CD4-positive, CD25-positive, alpha-beta regulatory T cell (primary cell): ENCODE results near the gene RAPH1. TPM values are rescaled to one million over a fixed set of nuclear protein-coding genes. Genes with fewer than 3 reads are reported as not detected.
A peak's percentile ranks its signal among the peaks of the same experiment; 100 is the strongest.

Source experiments
- ATAC-seq, 2 donors: fragments of 150-1000 bp; cut with Tn5 transposase; one replicate each; pipeline ENCODE4 v1.10.0; 2021; ENCODE audit warnings: low read depth in 2 of 2, moderate number of reproducible peaks in 2 of 2, moderate library complexity in 1 of 2
- DNase-seq, 3 donors: peaks; one replicate each; pipeline versions ENCODE4 v3.0.0 to v3.0.0-alpha.2; 2012 to 2022; ENCODE audit warnings: mixed read lengths in 1 of 3
- H3K27ac ChIP-seq: one replicate; pipeline ENCODE4 v1.7.0; 2013; ENCODE audit warnings: mild to moderate bottlenecking, low read length; ENCODE audit not compliant: insufficient read depth, poor library complexity, severe bottlenecking
- H3K27me3 ChIP-seq: one replicate; pipeline ENCODE4 v1.7.0; 2013; ENCODE audit warnings: low read length; ENCODE audit not compliant: control insufficient read depth, insufficient read depth
- H3K36me3 ChIP-seq: one replicate; pipeline ENCODE4 v1.7.0; 2013; ENCODE audit warnings: mild to moderate bottlenecking, low read length, moderate library complexity; ENCODE audit not compliant: control insufficient read depth, insufficient read depth
- H3K4me1 ChIP-seq: 2 replicates; pipeline ENCODE4 v1.7.0; 2013; ENCODE audit warnings: mild to moderate bottlenecking, low read length; ENCODE audit not compliant: insufficient read depth, control insufficient read depth, poor library complexity, severe bottlenecking
- H3K4me3 ChIP-seq: one replicate; pipeline ENCODE4 v1.7.0; 2013; ENCODE audit warnings: low read depth, mild to moderate bottlenecking, low read length, moderate library complexity
- H3K9me3 ChIP-seq, 2 experiments: 1 replicate in 1 of 2; 2 replicates in 1 of 2; pipeline ENCODE4 v1.7.0; 2013; ENCODE audit warnings: low read length in 2 of 2, mild to moderate bottlenecking in 1 of 2, moderate library complexity in 1 of 2; ENCODE audit not compliant: control insufficient read depth in 2 of 2
- H3K27ac Mint-ChIP-seq, 3 donors: one replicate each; pipeline ENCODE4 v1.8.0; 2020 to 2022; ENCODE audit warnings: mild to moderate bottlenecking in 3 of 3, mixed read lengths in 3 of 3, moderate library complexity in 2 of 3
- H3K27me3 Mint-ChIP-seq: one replicate; pipeline ENCODE4 v1.8.0; 2022; ENCODE audit warnings: mild to moderate bottlenecking, mixed read lengths
- H3K36me3 Mint-ChIP-seq: one replicate; pipeline ENCODE4 v1.8.0; 2020; ENCODE audit warnings: mixed read lengths
- H3K4me1 Mint-ChIP-seq, 4 donors: one replicate each; pipeline ENCODE4 v1.8.0; 2020 to 2022; ENCODE audit warnings: mixed read lengths in 4 of 4, mild to moderate bottlenecking in 1 of 4
- H3K4me3 Mint-ChIP-seq, 4 donors: one replicate each; pipeline ENCODE4 v1.8.0; 2020 to 2022; ENCODE audit warnings: mild to moderate bottlenecking in 4 of 4, mixed read lengths in 4 of 4, moderate library complexity in 3 of 4
- H3K9me3 Mint-ChIP-seq, 7 donors: one replicate each; pipeline ENCODE4 v1.8.0; 2020 to 2022; ENCODE audit warnings: mixed read lengths in 7 of 7, mild to moderate bottlenecking in 3 of 7, moderate library complexity in 2 of 7
- polyA plus RNA-seq, 4 donors: library from polyadenylated mRNA; unstranded; fragments of 300-500 nt; fragmentation: Illumina TruSeq; gene quantifications; one replicate each; pipeline ENCODE4 v1.2.3, GENCODE V29; 2021
- total RNA-seq: library from RNA; stranded (reverse); gene quantifications from one replicate; pipeline ENCODE4 v1.2.3, GENCODE V29; 2022

Gene RAPH1
- total and polyA plus RNA-seq, 5 donors from 2014 or later, result 0.53 to 2.5 (median 0.90) TPM

GRCh38 chr2:203484266-203485112 lies 50.6 kb downstream of the RAPH1 start:
- H3K36me3 ChIP-seq, result no peaks in the 10 kb centered on the region
- peak overlapping the region in 1 of 3 donors; percentile 2 for H3K27ac Mint-ChIP-seq
- H3K9me3 Mint-ChIP-seq, result no peaks in the 10 kb centered on the region
- peaks cover 5 to 8% (median 6%) of the 10 kb centered on the region in 4 donors for H3K4me1 Mint-ChIP-seq
- ATAC-seq (peak; percentile 82 to 89), DNase-seq (peak; percentile 34 to 74 (median 63))
- H3K4me3 ChIP-seq, result no peak overlapping the region
- no peaks in the 10 kb centered on the region for H3K27me3 Mint-ChIP-seq
- H3K9me3 ChIP-seq, result no peaks in the 10 kb centered on the region
- H3K4me1 ChIP-seq, result no peaks in the 10 kb centered on the region
- no peak overlapping the region for H3K4me3 Mint-ChIP-seq
- H3K36me3 Mint-ChIP-seq, result no peaks in the 10 kb centered on the region
- H3K27me3 ChIP-seq, result no peaks in the 10 kb centered on the region
- no peak overlapping the region for H3K27ac ChIP-seq

- no peak for ATAC-seq
- Mint-ChIP-seq H3K36me3 (no peaks in the 10 kb centered on the region), H3K9me3 (no peaks in the 10 kb centered on the region), H3K27me3 (peaks cover under 1% of the 10 kb centered on the region), H3K4me1 (peaks cover 5 to 8% (median 7%) of the 10 kb centered on the region in 4 donors), H3K27ac (no peak overlapping the region), H3K4me3 (no peak overlapping the region)
- no peaks in the 10 kb centered on the region for H3K4me1 ChIP-seq
- H3K4me3 ChIP-seq, result no peak overlapping the region
- no peak overlapping the region for H3K27ac ChIP-seq
- H3K9me3 ChIP-seq, result no peaks in the 10 kb centered on the region
- DNase-seq, result no peak
- H3K27me3 ChIP-seq, result no peaks in the 10 kb centered on the region
- H3K36me3 ChIP-seq, result no peaks in the 10 kb centered on the region
Observed at GRCh38 chr2:203480623-203481022, 54.5 kb downstream of the RAPH1 start.

GRCh38 chr2:203476881-203477280 lies 58.2 kb downstream of the RAPH1 start:
- Mint-ChIP-seq H3K36me3 (no peaks in the 10 kb centered on the region), H3K4me3 (no peak overlapping the region), H3K27ac (no peak overlapping the region), H3K9me3 (no peaks in the 10 kb centered on the region), H3K27me3 (peaks cover 4% of the 10 kb centered on the region), H3K4me1 (peaks cover 0 to 3% (median 0%) of the 10 kb centered on the region in 4 donors)
- no peak for DNase-seq
- H3K36me3 ChIP-seq, result no peaks in the 10 kb centered on the region
- H3K27ac ChIP-seq, result no peak overlapping the region
- H3K9me3 ChIP-seq, result no peaks in the 10 kb centered on the region
- no peaks in the 10 kb centered on the region for H3K27me3 ChIP-seq
- ATAC-seq, result no peak
- no peak overlapping the region for H3K4me3 ChIP-seq
- no peaks in the 10 kb centered on the region for H3K4me1 ChIP-seq

- Histone ChIP-seq H3K4me3 (no peak overlapping the region), H3K36me3 (no peaks in the 10 kb centered on the region), H3K27me3 (no peaks in the 10 kb centered on the region), H3K9me3 (no peaks in the 10 kb centered on the region), H3K4me1 (no peaks in the 10 kb centered on the region), H3K27ac (no peak overlapping the region)
- H3K36me3 Mint-ChIP-seq, result no peaks in the 10 kb centered on the region
- H3K4me1 Mint-ChIP-seq, result no peaks in the 10 kb centered on the region
- H3K27ac Mint-ChIP-seq, result no peak overlapping the region
- no peak overlapping the region for H3K4me3 Mint-ChIP-seq
- peaks cover 0 to 2% (median 0%) of the 10 kb centered on the region in 7 donors for H3K9me3 Mint-ChIP-seq
- no peak for DNase-seq
- no peak for ATAC-seq
- H3K27me3 Mint-ChIP-seq, result peaks cover 4% of the 10 kb centered on the region
Observed at GRCh38 chr2:203471323-203471722, 63.8 kb downstream of the RAPH1 start.

GRCh38 chr2:203470371-203470770 lies 64.7 kb downstream of the RAPH1 start:
- Histone ChIP-seq H3K27me3 (no peaks in the 10 kb centered on the region), H3K4me1 (no peaks in the 10 kb centered on the region), H3K36me3 (no peaks in the 10 kb centered on the region), H3K27ac (no peak overlapping the region), H3K9me3 (no peaks in the 10 kb centered on the region), H3K4me3 (no peak overlapping the region)
- H3K9me3 Mint-ChIP-seq, result peaks cover 0 to 2% (median 0%) of the 10 kb centered on the region in 7 donors
- H3K27me3 Mint-ChIP-seq, result peaks cover under 1% of the 10 kb centered on the region
- ATAC-seq (no peak), DNase-seq (no peak)
- H3K27ac Mint-ChIP-seq, result no peak overlapping the region
- no peaks in the 10 kb centered on the region for H3K36me3 Mint-ChIP-seq
- H3K4me3 Mint-ChIP-seq, result no peak overlapping the region
- H3K4me1 Mint-ChIP-seq, result no peaks in the 10 kb centered on the region

- H3K4me3 ChIP-seq, result no peak overlapping the region
- peaks cover 0 to 2% (median 0%) of the 10 kb centered on the region in 7 donors for H3K9me3 Mint-ChIP-seq
- no peaks in the 10 kb centered on the region for H3K4me1 ChIP-seq
- H3K36me3 Mint-ChIP-seq, result no peaks in the 10 kb centered on the region
- H3K9me3 ChIP-seq, result no peaks in the 10 kb centered on the region
- no peaks in the 10 kb centered on the region for H3K27me3 ChIP-seq
- H3K4me1 Mint-ChIP-seq, result no peaks in the 10 kb centered on the region
- ATAC-seq (no peak), DNase-seq (no peak)
- no peaks in the 10 kb centered on the region for H3K27me3 Mint-ChIP-seq
- H3K36me3 ChIP-seq, result no peaks in the 10 kb centered on the region
- H3K27ac Mint-ChIP-seq, result no peak overlapping the region
- no peak overlapping the region for H3K27ac ChIP-seq
- no peak overlapping the region for H3K4me3 Mint-ChIP-seq
Observed at GRCh38 chr2:203469546-203469945, 65.6 kb downstream of the RAPH1 start.

GRCh38 chr2:203463266-203463678 lies 71.8 kb downstream of the RAPH1 start:
- H3K4me3 ChIP-seq, result no peak overlapping the region
- no peak for DNase-seq
- no peaks in the 10 kb centered on the region for H3K4me1 Mint-ChIP-seq

GRCh38 chr2:203462308-203462707 lies 72.8 kb downstream of the RAPH1 start:
- H3K4me3 ChIP-seq, result no peak overlapping the region
- no peak overlapping the region for H3K27ac ChIP-seq
- no peaks in the 10 kb centered on the region for H3K9me3 Mint-ChIP-seq
- no peaks in the 10 kb centered on the region for H3K27me3 ChIP-seq
- H3K9me3 ChIP-seq, result no peaks in the 10 kb centered on the region
- peaks cover 10% of the 10 kb centered on the region for H3K36me3 Mint-ChIP-seq
- no peak overlapping the region for H3K27ac Mint-ChIP-seq
- no peaks in the 10 kb centered on the region for H3K4me1 ChIP-seq
- no peaks in the 10 kb centered on the region for H3K27me3 Mint-ChIP-seq
- ATAC-seq (no peak), DNase-seq (no peak)
- no peak overlapping the region for H3K4me3 Mint-ChIP-seq
- H3K36me3 ChIP-seq, result no peaks in the 10 kb centered on the region
- H3K4me1 Mint-ChIP-seq, result no peaks in the 10 kb centered on the region

More at GRCh38 chr2:203463266-203463678, 71.8 kb downstream of the RAPH1 start:
- Mint-ChIP-seq H3K4me3 (no peak overlapping the region), H3K36me3 (peaks cover 7% of the 10 kb centered on the region), H3K9me3 (no peaks in the 10 kb centered on the region), H3K27me3 (no peaks in the 10 kb centered on the region), H3K27ac (no peak overlapping the region)
- Histone ChIP-seq H3K27ac (no peak overlapping the region), H3K4me1 (no peaks in the 10 kb centered on the region), H3K27me3 (no peaks in the 10 kb centered on the region), H3K9me3 (no peaks in the 10 kb centered on the region), H3K36me3 (no peaks in the 10 kb centered on the region)
- ATAC-seq, result no peak
